Measurements from ENCODE around the gene AP5B1.

DNA sequence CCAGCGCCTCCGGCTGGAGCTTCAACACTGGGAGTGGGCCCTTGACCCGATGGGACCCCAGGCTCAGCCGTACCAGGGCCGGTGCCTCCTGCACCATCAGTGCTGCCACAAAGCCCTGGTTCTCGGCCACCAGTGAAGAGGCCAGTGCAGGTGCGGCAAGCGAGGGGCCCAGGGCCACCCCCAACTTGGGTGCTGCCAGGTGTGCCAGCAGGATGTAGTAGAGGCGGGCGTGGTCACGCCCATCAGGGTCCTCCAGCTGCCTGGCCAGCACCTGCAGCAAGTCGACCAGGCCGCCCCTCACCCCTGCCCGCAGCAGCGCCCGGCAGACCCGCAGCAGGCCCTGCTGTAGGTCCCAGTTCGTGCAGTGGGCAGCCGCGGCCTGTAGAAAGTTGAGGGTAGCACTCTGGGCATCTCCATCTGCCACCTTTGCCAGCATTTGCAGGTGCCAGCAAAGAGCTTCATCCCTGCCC lies 2.3 kb downstream of the AP5B1 start:
- TF ChIP-seq, protein P1, sequence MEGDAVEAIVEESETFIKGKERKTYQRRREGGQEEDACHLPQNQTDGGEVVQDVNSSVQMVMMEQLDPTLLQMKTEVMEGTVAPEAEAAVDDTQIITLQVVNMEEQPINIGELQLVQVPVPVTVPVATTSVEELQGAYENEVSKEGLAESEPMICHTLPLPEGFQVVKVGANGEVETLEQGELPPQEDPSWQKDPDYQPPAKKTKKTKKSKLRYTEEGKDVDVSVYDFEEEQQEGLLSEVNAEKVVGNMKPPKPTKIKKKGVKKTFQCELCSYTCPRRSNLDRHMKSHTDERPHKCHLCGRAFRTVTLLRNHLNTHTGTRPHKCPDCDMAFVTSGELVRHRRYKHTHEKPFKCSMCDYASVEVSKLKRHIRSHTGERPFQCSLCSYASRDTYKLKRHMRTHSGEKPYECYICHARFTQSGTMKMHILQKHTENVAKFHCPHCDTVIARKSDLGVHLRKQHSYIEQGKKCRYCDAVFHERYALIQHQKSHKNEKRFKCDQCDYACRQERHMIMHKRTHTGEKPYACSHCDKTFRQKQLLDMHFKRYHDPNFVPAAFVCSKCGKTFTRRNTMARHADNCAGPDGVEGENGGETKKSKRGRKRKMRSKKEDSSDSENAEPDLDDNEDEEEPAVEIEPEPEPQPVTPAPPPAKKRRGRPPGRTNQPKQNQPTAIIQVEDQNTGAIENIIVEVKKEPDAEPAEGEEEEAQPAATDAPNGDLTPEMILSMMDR (IDR thresholded peaks at IDR 0.05): no peak
- no peak for TF ChIP-seq POLR2A (IDR thresholded peaks at IDR 0.05)

Data from transverse colon (tissue), 3 donors.